Measurements from ENCODE around the gene FZD8.

The FZD8 gene

DNA sequence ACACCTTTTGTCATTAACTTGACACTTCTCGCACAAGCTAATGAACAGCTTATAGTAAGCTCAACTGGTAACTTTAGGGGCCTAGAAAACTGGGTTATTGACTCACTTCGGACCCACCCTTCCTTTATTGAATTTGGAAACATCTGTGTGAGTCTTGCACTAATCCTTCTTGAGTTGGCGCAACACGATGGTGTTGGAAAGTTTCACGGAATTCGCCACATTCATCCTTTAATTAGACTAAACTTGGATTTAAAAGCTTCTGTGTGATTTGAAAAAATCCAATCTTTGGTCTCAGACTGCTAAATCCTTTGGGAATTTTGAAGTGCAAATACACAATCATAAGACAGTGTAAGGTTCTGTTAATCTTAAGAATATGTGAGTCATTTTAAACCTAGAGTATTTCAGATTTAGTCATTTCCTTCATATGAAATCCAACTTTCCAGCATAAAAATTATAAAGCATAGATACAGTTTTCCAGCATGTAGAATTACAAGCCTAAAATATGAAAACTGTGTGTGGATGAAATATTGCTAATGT, 15.1 kb downstream of the FZD8 start:
- no peaks in the 10 kb centered on the region for H3K9me3 ChIP-seq (ENCODE audit: low read depth, low read length)
- H3K36me3 ChIP-seq (ENCODE audit: insufficient read depth, low read length) = no peaks in the 10 kb centered on the region
- H3K9ac ChIP-seq (ENCODE audit: insufficient read length) = no peak overlapping the region
- DNase-seq (ENCODE audit: low read depth, low spot score) = no peak
- TF ChIP-seq POLR2AphosphoS5 (IDR thresholded peaks at IDR 0.05; ENCODE audit: borderline replicate concordance, low read depth, low read length) = no peak
- no peak overlapping the region for H3K4me3 ChIP-seq
- no peak overlapping the region for H3K27ac ChIP-seq

DNA sequence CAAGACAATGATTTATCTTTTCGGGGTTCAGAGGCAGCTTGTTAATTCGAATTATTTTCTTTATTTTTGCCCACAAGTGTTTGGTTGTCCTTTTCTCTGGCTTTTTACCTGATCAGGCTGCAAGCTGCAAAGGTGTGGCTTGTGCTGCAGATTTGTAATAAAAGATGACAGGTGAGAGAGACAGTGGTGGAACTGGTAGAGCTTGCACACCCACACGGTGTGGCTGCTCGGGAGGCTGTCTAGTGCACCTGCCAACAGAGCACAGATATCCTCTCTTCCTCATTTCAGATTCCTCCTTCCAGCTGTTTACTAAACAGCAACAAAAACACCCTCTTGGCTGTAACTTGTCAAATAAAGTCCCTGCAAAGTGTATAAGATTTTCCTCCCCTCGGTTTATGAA, 27.8 kb downstream of the FZD8 start:
- Histone ChIP-seq H3K27ac (no peak overlapping the region), H3K9me3 (ENCODE audit: low read depth, low read length) (no peaks in the 10 kb centered on the region), H3K4me3 (no peak overlapping the region), H3K36me3 (ENCODE audit: insufficient read depth, low read length) (no peaks in the 10 kb centered on the region), H3K9ac (ENCODE audit: insufficient read length) (no peak overlapping the region)
- no peak for DNase-seq (ENCODE audit: low read depth, low spot score)
- no peak for TF ChIP-seq EZH2 (IDR thresholded peaks at IDR 0.05)
- no peak for TF ChIP-seq POLR2AphosphoS5 (IDR thresholded peaks at IDR 0.05; ENCODE audit: borderline replicate concordance, low read depth, low read length)
- no peak for TF ChIP-seq FOXP2 (optimal IDR thresholded peaks at IDR 0.05; ENCODE audit: control extremely low read depth, extremely low read length, insufficient read depth)

DNA sequence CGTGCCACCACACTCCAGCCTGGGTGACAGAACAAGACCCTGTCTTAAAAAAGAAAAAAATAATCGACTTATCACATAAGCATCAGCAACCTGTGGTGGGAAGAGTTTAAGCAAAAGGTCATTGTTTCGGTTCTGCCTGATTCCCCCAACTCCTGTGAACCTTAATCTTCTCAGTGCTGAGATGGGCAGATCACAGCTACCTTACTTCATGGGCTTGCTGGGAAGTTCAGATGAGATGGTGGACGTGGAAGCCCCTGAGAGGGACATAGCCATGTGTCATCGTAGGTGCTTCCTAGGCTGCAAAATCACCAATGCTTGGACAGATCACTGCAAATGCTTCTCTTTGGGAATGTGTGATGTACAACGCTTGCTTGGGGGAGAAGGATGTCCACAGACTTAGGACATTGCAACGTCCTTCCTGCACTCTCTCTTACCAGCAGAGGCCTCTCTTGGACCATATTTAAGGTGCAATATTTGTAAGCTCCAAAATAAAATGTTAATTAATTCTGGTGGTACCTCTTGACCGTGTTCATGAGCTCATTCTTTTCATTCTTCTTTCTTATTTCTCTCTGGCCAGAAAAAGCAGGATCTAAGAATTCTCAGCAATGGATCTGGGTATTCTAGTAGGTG, 28.4 kb downstream of the FZD8 start:
- no peak for TF ChIP-seq FOXP2 (optimal IDR thresholded peaks at IDR 0.05; ENCODE audit: control extremely low read depth, extremely low read length, insufficient read depth)
- no peak for TF ChIP-seq POLR2AphosphoS5 (IDR thresholded peaks at IDR 0.05; ENCODE audit: borderline replicate concordance, low read depth, low read length)
- no peak for TF ChIP-seq EZH2 (IDR thresholded peaks at IDR 0.05)
- Histone ChIP-seq H3K4me3 (no peak overlapping the region), H3K9me3 (ENCODE audit: low read depth, low read length) (no peaks in the 10 kb centered on the region), H3K27ac (no peak overlapping the region), H3K9ac (ENCODE audit: insufficient read length) (no peak overlapping the region), H3K36me3 (ENCODE audit: insufficient read depth, low read length) (no peaks in the 10 kb centered on the region)
- no peak for DNase-seq (ENCODE audit: low read depth, low spot score)

DNA sequence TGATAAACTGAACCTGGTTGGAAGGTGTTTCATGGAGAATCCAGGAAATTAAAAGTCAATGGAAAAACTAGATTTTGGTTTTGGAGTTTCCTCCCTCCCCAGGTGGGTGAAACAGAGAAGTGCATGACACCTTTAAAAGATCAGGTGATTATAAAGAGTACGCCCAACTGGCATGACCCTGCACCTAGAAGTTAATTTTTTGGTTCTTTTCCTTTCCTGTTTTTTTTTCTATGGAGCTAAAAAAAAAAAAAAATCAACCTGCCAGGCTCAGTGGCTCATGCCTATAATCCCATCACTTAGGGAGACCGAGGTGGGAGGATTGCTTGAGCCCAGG, 29.0 kb downstream of the FZD8 start:
- Histone ChIP-seq H3K9me3 (ENCODE audit: low read depth, low read length) (no peaks in the 10 kb centered on the region), H3K36me3 (ENCODE audit: insufficient read depth, low read length) (no peaks in the 10 kb centered on the region)
- TF ChIP-seq EZH2 (IDR thresholded peaks at IDR 0.05) (no peak), POLR2AphosphoS5 (IDR thresholded peaks at IDR 0.05; ENCODE audit: borderline replicate concordance, low read depth, low read length) (no peak), FOXP2 (optimal IDR thresholded peaks at IDR 0.05; ENCODE audit: control extremely low read depth, extremely low read length, insufficient read depth) (no peak)

DNA sequence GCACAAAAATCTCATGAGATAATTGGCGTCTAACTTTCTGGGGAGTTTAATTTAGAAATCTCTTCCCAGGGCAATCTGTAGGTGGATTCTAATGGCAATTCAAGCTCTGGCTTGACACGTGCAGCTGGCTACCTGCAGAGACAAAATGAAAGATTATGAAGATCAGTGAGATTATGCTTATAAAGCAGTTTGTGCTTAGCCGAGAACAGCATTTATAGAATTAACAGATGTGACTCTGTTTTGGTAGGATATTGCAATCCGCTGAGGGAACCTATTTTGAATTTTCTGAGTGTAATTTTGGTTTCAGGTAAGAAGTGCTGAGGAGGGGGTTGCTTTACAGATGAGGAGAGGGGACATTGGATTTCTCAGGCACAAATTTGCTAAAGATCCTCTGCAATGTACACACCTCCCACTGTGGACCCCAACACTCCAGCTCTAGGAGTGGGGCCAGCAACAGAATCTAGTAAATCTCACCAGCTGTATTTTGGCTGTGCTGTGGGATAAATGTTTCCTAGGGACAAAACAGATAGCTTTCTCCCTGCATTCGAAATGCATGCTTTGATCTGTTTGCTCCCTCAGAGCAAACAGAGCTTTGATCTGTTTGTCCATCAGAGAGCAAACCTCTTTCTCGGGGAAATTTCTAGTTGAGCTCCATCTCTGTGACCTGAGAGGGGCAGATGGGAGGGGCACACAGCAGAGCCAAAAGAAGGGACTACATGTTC, 29.6 kb downstream of the FZD8 start:
- Histone ChIP-seq H3K9ac (ENCODE audit: insufficient read length) (no peak overlapping the region), H3K4me3 (no peak overlapping the region), H3K36me3 (ENCODE audit: insufficient read depth, low read length) (no peaks in the 10 kb centered on the region), H3K9me3 (ENCODE audit: low read depth, low read length) (no peaks in the 10 kb centered on the region), H3K27ac (no peak overlapping the region)
- TF ChIP-seq POLR2AphosphoS5 (IDR thresholded peaks at IDR 0.05; ENCODE audit: borderline replicate concordance, low read depth, low read length) (no peak), EZH2 (IDR thresholded peaks at IDR 0.05) (no peak), FOXP2 (optimal IDR thresholded peaks at IDR 0.05; ENCODE audit: control extremely low read depth, extremely low read length, insufficient read depth) (no peak)
- DNase-seq (ENCODE audit: low read depth, low spot score) = no peak

More for the DNA sequence above, 29.0 kb downstream of the FZD8 start:
- Histone ChIP-seq H3K9ac (ENCODE audit: insufficient read length) (no peak overlapping the region), H3K4me3 (no peak overlapping the region), H3K27ac (no peak overlapping the region)
- no peak for DNase-seq (ENCODE audit: low read depth, low spot score)

DNA sequence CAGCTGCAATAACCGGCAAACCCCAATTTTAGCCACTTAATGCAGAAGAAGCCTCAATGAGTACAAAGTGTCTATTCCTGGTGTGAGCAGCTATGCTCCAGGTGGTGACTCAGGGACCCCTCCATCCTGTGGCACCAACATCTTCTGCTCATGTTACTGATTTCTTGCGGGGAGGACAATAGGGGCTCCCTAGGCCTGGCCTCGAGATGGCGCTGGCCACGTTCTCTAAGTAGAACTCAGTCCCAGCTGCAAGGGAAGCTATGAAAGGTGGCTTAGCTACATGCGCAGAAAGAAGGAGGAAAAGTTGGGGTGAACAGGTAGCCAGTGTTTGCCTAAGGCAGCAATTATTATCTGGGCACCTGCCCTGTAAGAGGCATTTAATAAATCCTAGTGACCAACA, 30.3 kb downstream of the FZD8 start:
- H3K36me3 ChIP-seq (ENCODE audit: insufficient read depth, low read length) = no peaks in the 10 kb centered on the region
- no peak for DNase-seq (ENCODE audit: low read depth, low spot score)
- no peak overlapping the region for H3K9ac ChIP-seq (ENCODE audit: insufficient read length)
- H3K9me3 ChIP-seq (ENCODE audit: low read depth, low read length) = no peaks in the 10 kb centered on the region
- H3K27ac ChIP-seq = no peak overlapping the region
- H3K4me3 ChIP-seq = no peak overlapping the region
- TF ChIP-seq POLR2AphosphoS5 (IDR thresholded peaks at IDR 0.05; ENCODE audit: borderline replicate concordance, low read depth, low read length) (no peak), EZH2 (IDR thresholded peaks at IDR 0.05) (no peak), FOXP2 (optimal IDR thresholded peaks at IDR 0.05; ENCODE audit: control extremely low read depth, extremely low read length, insufficient read depth) (no peak)

DNA sequence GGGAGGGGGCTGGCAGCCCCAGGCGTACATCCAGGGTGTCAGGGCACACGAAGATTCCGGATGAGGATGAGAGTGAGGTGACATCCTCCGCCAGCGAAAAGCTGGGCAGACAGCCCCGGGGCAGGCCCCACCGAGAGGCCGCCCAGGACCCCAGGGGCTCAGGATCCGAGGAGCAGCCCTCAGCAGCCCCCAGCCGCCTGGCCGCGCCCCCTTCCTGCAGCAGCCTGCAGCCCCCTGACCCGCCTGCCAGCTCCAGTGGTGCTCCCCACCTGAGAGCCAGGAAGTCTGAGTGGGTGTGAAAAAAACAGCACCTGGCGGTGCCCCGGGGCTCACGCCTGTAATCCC, 33.8 kb downstream of the FZD8 start:
- Histone ChIP-seq H3K9me3 (ENCODE audit: low read depth, low read length) (no peaks in the 10 kb centered on the region), H3K27ac (no peak overlapping the region), H3K9ac (ENCODE audit: insufficient read length) (no peak overlapping the region), H3K4me3 (no peak overlapping the region), H3K36me3 (ENCODE audit: insufficient read depth, low read length) (no peaks in the 10 kb centered on the region)
- no peak for TF ChIP-seq EZH2 (IDR thresholded peaks at IDR 0.05)
- TF ChIP-seq POLR2AphosphoS5 (IDR thresholded peaks at IDR 0.05; ENCODE audit: borderline replicate concordance, low read depth, low read length) = no peak
- no peak for TF ChIP-seq FOXP2 (optimal IDR thresholded peaks at IDR 0.05; ENCODE audit: control extremely low read depth, extremely low read length, insufficient read depth)
- no peak for DNase-seq (ENCODE audit: low read depth, low spot score)

DNA sequence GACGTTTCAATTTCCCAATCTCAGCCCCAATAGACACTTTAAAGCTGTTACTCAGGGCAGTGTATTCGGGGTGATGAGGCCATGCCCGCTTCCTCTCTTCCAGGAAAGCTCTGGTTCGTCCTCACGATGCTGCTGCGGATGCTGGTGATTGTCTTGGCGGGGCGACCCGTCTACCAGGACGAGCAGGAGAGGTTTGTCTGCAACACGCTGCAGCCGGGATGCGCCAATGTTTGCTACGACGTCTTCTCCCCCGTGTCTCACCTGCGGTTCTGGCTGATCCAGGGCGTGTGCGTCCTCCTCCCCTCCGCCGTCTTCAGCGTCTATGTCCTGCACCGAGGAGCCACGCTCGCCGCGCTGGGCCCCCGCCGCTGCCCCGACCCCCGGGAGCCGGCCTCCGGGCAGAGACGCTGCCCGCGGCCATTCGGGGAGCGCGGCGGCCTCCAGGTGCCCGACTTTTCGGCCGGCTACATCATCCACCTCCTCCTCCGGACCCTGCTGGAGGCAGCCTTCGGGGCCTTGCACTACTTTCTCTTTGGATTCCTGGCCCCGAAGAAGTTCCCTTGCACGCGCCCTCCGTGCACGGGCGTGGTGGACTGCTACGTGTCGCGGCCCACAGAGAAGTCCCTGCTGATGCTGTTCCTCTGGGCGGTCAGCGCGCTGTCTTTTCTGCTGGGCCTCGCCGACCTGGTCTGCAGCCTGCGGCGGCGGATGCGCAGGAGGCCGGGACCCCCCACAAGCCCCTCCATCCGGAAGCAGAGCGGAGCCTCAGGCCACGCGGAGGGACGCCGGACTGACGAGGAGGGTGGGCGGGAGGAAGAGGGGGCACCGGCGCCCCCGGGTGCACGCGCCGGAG, 34.4 kb downstream of the FZD8 start:
- TF ChIP-seq FOXP2 (optimal IDR thresholded peaks at IDR 0.05; ENCODE audit: control extremely low read depth, extremely low read length, insufficient read depth) = no peak
- TF ChIP-seq EZH2 (IDR thresholded peaks at IDR 0.05) = no peak
- no peak for TF ChIP-seq POLR2AphosphoS5 (IDR thresholded peaks at IDR 0.05; ENCODE audit: borderline replicate concordance, low read depth, low read length)
- H3K27ac ChIP-seq = no peak overlapping the region
- H3K9me3 ChIP-seq (ENCODE audit: low read depth, low read length) = no peaks in the 10 kb centered on the region
- no peak for DNase-seq (ENCODE audit: low read depth, low spot score)
- no peaks in the 10 kb centered on the region for H3K36me3 ChIP-seq (ENCODE audit: insufficient read depth, low read length)
- H3K9ac ChIP-seq (ENCODE audit: insufficient read length) = no peak overlapping the region
- no peak overlapping the region for H3K4me3 ChIP-seq

Data from SK-N-MC (cell line).